ENCODE measurements around the gene ACVR1.
A peak's percentile ranks its signal among the peaks of the same experiment; 100 is the strongest.

The ACVR1 gene

DNA sequence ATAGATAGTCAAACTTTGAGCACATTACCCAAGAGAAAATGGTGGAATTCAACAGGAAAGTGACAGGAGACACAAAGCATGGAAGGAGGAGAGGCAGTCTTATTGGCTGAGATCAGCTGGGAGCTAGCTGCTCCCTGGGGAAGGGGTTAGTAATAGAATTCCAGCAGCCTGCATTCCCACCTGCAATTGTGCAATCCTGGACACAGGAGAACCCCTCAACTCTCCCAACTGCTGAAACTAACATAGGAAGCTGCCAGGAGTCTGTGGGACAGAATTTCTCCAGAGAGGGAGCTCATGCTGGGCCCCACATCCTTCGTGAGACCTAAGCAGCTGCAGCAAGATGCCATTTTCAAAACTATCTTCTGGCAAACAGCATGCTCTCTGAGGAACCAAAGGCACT lies 177.7 kb downstream of the ACVR1 start:
- TF ChIP-seq, protein P1, sequence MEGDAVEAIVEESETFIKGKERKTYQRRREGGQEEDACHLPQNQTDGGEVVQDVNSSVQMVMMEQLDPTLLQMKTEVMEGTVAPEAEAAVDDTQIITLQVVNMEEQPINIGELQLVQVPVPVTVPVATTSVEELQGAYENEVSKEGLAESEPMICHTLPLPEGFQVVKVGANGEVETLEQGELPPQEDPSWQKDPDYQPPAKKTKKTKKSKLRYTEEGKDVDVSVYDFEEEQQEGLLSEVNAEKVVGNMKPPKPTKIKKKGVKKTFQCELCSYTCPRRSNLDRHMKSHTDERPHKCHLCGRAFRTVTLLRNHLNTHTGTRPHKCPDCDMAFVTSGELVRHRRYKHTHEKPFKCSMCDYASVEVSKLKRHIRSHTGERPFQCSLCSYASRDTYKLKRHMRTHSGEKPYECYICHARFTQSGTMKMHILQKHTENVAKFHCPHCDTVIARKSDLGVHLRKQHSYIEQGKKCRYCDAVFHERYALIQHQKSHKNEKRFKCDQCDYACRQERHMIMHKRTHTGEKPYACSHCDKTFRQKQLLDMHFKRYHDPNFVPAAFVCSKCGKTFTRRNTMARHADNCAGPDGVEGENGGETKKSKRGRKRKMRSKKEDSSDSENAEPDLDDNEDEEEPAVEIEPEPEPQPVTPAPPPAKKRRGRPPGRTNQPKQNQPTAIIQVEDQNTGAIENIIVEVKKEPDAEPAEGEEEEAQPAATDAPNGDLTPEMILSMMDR (IDR thresholded peaks at IDR 0.05; ENCODE audit: insufficient read depth, low read length, missing control alignments), result no peak
- ChIA-PET CTCF (interaction anchor here (0.9 to 1.5 kb wide), 2 partner anchors 9 to 69 kb away, joined by 3 read pairs; no protein-coding TSS in a partner anchor), POLR2A (no interaction called here)
- peak; percentile 16 for DNase-seq (ENCODE audit: low read depth, low spot score)
- H3K4me3 ChIP-seq (ENCODE audit: low read depth, low read length), result no peak overlapping the region

DNA sequence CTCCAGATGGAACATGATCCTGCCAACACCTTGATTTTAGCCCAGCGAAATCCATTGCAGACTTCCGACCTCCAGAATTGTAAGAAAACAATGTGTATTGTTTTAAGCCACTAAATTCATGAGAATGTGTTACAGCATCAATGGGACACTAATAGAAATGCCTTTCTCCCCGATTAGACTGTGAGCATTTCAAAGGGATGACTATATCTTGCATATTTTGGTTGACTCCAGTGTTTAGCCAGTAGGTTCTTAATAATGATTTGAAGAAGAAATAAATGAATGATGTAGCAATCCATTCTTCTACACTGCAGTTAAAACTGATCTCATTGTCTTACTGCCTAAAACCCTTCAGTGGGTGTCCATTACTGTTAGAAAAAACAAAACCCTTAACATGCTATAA lies 180.1 kb downstream of the ACVR1 start:
- CTCF ChIA-PET, result no interaction called here
- DNase-seq (ENCODE audit: low read depth, low spot score), result peak; percentile 26
- TF ChIP-seq, protein P1 (IDR thresholded peaks at IDR 0.05; ENCODE audit: insufficient read depth, low read length, missing control alignments), result no peak
- no peak overlapping the region for H3K4me3 ChIP-seq (ENCODE audit: low read depth, low read length)
- POLR2A ChIA-PET, result interaction anchor here (0.8 kb wide), 1 partner anchor 9 kb away, joined by 3 read pairs; no protein-coding TSS in a partner anchor

DNA sequence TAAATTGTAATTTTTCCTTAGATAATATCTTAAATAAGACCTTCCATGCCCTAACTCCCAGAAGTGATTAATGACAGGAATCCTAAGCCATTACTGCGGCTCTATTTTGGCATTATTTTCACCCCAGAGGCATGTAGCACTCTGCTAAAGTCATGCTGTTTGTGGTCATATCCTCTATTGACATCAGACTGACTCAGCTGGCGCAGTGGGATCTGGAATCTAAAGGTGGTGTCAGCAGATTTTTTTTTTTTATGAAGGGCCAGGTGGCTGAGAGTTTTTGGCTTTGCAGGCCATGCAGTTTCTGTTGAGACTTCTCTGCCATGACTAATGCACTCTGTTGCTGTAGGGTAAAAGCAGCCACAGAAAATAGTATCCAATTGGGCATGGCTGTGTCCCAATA lies 183.4 kb downstream of the ACVR1 start:
- TF ChIP-seq, protein P1 (IDR thresholded peaks at IDR 0.05; ENCODE audit: insufficient read depth, low read length, missing control alignments), result no peak
- peak; percentile 49 for DNase-seq (ENCODE audit: low read depth, low spot score)
- ChIA-PET POLR2A (no interaction called here), CTCF (interaction anchor here (1.2 kb wide), 1 partner anchor 8 kb away, joined by 4 read pairs; no protein-coding TSS in a partner anchor)
- no peak overlapping the region for H3K4me3 ChIP-seq (ENCODE audit: low read depth, low read length)

DNA sequence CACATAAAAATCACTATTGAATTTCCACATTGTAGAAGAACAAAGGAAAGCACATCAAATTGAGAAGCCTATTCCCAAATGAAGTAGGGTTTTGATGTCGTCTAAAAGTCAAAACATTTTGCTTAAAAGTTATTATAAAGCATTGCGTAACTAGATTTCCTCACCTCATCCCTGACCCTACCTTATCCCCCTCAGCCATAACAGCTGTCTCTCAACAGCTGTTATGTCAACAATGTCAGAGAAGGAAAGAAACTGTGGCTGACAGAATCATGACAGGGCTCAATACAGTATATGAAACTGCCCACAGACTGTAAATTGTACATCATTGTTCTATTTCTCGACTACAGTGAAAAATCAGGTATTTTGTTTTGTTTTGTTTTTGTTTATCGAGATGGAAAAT lies 184.4 kb downstream of the ACVR1 start:
- ChIA-PET POLR2A (no interaction called here), CTCF (no interaction called here)
- no peak overlapping the region for H3K4me3 ChIP-seq (ENCODE audit: low read depth, low read length)
- TF ChIP-seq, protein P1 (IDR thresholded peaks at IDR 0.05; ENCODE audit: insufficient read depth, low read length, missing control alignments), result no peak
- no peak for DNase-seq (ENCODE audit: low read depth, low spot score)

DNA sequence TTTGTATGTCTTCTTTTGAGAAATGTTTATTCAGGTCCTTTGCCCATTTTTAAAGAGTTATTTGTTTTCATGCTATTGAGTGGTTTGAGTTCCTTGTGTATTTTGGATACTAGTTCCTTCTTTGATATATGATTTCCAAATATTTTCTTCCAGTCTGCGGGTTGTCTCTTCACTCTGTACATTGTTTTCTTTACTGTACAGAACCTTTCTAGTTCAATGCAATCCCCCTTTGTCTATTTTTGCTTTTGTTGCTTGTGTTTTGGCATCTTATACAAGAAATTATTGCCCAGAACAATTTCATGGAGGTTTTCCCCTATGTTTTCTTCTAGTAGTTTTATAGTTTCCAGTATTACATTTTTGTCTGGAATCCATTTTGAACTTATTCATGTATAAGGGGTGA lies 185.0 kb downstream of the ACVR1 start:
- CTCF ChIA-PET, result no interaction called here
- POLR2A ChIA-PET, result no interaction called here
- no peak for DNase-seq (ENCODE audit: low read depth, low spot score)
- TF ChIP-seq, protein P1 (IDR thresholded peaks at IDR 0.05; ENCODE audit: insufficient read depth, low read length, missing control alignments), result no peak
- H3K4me3 ChIP-seq (ENCODE audit: low read depth, low read length), result no peak overlapping the region
